GM19099 (cell line): Measurements from ENCODE around the gene CTAG2.
"Not testable (repeated sequence)": the region's sequence is repeated elsewhere in the genome, so short reads cannot be mapped to it uniquely, and the experiment has no call there.

Source experiments
- POLR2A ChIP-seq: IDR thresholded peaks from 3 replicates; pipeline ENCODE4 v1.6.1; 2011; ENCODE audit warnings: low read depth; ENCODE audit not compliant: insufficient read length; ENCODE audit errors: extremely low read depth

The CTAG2 gene

GRCh38 chrX:154653413-154653812 is at the start of gene CTAG2:
CTAG2 (minus strand) TSS chrX:154653579; CDS start chrX:154653515, 64 bp downstream.
- not testable (repeated sequence) for TF ChIP-seq POLR2A

DNA sequence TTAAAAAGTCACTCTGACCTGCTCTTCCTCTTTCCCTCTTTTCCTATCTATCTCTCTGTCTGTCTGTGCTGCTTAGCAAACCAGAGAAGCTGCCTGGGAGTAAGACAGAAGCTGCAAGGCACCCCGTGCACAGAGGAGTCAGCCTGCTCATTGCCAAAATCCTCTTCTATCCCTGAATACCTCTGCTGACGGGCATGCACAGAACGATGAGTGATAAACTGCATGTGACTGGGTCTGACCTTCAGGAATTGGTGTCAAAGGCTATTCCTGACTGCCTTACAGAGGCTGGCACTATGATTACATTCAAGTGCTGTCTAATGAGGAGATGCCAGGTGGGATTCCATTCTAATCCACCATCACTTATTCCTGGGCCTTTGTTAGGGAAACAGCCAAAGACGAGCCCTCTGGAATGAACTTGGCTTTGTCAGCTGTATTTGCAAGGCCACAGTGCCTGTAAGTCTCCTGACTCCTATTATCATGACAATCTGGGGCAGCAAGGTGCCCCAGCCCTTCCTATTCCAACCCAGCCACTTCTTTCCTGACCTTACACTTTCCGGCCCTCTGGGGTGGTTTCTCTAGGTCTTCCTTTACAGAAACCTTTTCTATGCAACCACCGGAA is 45.4 kb upstream of the CTAG2 start:
- TF ChIP-seq POLR2A = no peak

GRCh38 chrX:154696676-154697045 is 43.3 kb upstream of the CTAG2 start:
- no peak for TF ChIP-seq POLR2A

- TF ChIP-seq POLR2A = no peak
Observed at GRCh38 chrX:154695911-154696675, 42.7 kb upstream of the CTAG2 start.

GRCh38 chrX:154693394-154693793 is 40.0 kb upstream of the CTAG2 start:
- no peak for TF ChIP-seq POLR2A

- TF ChIP-seq POLR2A = no peak
Observed at GRCh38 chrX:154661899-154662298, 8.5 kb upstream of the CTAG2 start.

GRCh38 chrX:154661170-154661569 is 7.8 kb upstream of the CTAG2 start:
- no peak for TF ChIP-seq POLR2A

DNA sequence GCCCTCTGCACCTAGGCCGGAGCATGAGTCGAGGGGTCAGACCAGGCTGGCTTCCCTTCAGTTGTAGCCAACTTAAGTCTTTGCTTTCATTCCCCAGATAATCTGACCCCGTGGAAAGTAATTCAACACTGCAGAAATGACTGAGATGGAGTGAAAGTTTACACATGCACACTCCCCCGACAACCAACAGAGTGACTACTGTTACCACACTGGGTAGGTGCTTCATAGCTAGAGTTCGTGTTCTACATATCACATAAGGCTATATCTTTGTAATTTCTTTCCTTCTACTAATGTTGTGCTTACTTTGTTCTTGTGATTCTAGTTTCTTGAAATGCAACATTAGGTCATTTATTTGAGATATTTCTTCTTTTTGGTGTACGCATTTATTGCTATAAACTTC is 7.2 kb upstream of the CTAG2 start:
- no peak for TF ChIP-seq POLR2A

DNA sequence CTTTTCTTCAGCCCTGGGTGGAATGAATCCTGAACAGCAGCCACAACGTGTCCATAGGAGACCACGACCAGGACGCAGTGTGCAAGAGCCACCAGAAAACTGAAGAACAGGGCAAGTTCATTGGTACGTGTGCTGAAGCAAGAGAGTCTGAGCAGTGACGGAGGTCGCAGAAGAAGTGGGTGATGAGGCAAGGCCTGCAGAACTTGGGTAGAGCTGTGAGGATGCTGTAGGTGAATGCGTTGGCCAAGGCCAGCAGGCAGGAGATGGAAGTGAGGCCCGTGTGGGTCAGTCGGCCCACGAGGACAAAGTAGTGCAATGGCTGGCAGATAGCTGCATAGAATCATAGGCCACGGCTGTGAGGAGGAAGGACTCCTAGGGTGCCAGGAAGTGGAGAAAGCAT is 5.6 kb upstream of the CTAG2 start:
- TF ChIP-seq POLR2A = no peak

DNA sequence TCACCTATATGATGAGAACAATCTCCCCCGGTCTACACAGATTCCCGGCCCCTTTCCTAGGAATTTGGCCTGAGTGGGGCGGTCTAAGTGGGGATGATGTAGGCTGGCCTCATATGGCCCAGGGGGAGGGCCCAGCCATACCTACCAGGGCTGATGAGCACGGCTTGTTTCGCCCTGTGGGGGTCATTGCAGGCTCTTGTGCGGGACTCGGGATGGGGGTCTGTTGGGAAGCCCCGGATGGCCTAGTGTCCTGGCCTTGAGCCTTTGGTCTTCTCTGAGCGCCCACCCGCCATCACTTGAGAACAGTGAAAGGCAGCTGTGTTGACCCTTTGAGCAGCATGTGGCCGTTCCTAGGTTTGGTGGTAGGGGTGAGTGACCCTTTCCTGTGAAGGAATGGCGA is 4.8 kb upstream of the CTAG2 start:
- no peak for TF ChIP-seq POLR2A

- TF ChIP-seq POLR2A = no peak
Observed at GRCh38 chrX:154657226-154657805, 3.9 kb upstream of the CTAG2 start.

DNA sequence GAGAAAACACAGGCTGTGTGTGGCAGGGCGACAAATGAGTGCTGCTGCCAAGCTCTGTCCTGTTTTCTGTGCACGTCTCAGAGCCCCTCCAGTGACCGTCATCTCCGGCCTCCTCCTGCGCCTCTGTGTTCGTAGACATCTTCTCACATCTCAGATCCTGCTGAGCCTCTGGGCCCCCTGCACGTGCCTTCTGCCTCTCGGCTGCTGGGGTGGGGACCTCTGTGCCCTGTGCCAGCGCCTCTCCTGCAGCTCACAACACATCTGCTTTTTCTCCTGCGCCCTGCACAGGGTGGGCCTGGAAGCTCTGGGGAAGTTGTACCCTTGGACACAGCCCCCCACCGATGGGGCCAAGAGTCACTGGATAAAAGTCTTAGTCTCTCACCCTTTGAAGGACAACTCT is 2.4 kb upstream of the CTAG2 start:
- TF ChIP-seq POLR2A = no peak

DNA sequence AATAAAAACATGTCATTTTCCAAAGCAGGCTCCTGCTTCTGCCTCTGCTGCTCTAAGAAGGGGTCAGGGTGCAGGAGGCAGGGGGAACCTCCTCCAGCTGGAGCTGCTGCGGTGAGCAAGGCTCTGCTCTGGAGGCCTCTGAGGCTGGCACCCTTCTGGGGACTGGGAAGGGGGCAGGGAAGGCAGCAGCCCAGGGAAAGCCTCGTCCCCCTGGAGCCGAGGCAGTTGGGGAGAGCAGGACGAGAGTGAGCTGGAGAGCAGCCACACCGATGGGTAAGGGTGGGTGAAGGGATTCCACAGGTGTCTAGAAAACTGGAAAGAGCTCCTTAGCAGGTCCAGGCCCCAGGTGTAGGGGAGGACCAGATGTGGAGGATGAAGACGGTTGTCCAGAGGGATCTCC is 2.0 kb upstream of the CTAG2 start:
- TF ChIP-seq POLR2A = no peak

- TF ChIP-seq POLR2A = no peak
Observed at GRCh38 chrX:154654925-154655324, 1.5 kb upstream of the CTAG2 start.

- TF ChIP-seq POLR2A = no peak
Observed at GRCh38 chrX:154654372-154654771, 993 bp upstream of the CTAG2 start.

DNA sequence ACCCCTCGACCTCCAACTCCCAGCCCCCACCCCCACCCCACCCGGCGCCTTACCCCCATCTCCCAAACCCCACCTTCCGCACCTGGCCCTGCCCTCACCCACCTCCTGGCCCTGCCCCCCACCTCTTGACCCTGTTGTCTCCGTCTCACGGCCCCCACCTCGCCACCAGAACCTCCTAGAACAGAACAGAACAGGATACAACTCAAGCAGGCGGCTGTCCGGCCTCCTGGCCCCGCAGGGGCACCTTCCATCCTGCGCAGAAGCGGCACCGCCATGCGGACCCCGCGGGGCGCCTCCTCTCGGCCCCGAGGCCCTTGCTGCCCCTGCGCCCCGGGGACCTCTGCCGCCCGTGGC is 354 bp downstream of the CTAG2 start:
- TF ChIP-seq POLR2A = no peak
